ENCODE data around the gene EREG. TPM values are rescaled to one million over a fixed set of nuclear protein-coding genes. Genes with fewer than 3 reads are reported as not detected.

EREG gene
- polyA plus RNA-seq, 1 of the 3 experiments (the other 2 are of a cell fraction): not detected

- H3K9me3 ChIP-seq: no peaks in the 10 kb centered on the region
- H3K4me2 ChIP-seq: no peak overlapping the region
- H3K9me2 ChIP-seq: no peaks in the 10 kb centered on the region
- no peak overlapping the region for H2AFZ ChIP-seq (ENCODE audit: low read depth)
- H3K9ac ChIP-seq: no peak overlapping the region
- DNase-seq: no peak
- H3K79me2 ChIP-seq (ENCODE audit: insufficient read depth): no peaks in the 10 kb centered on the region
- H3F3A ChIP-seq (replicated peaks; ENCODE audit: insufficient read depth): no peaks in the 10 kb centered on the region
- 5% methylated on average over 6 of the region's 6 CpGs for WGBS (ENCODE audit: low lambda C conversion rate)
- CTCF ChIA-PET: no interaction called here
- H3K36me3 ChIP-seq (replicated peaks in 1 of 2; ENCODE audit: control insufficient read depth in 1 of 2, insufficient read depth in 2 of 2, low read length in 1 of 2): no peaks in the 10 kb centered on the region
- H4K20me1 ChIP-seq (ENCODE audit: insufficient read depth): no peaks in the 10 kb centered on the region
- TF ChIP-seq EP300 (IDR thresholded peaks at IDR 0.05; ENCODE audit: borderline replicate concordance in 1 of 2, low read depth in 1 of 2, low read length in 1 of 2): no peak
- no peak for TF ChIP-seq NFIC (IDR thresholded peaks at IDR 0.05; ENCODE audit: borderline replicate concordance)
- TF ChIP-seq, protein P1, sequence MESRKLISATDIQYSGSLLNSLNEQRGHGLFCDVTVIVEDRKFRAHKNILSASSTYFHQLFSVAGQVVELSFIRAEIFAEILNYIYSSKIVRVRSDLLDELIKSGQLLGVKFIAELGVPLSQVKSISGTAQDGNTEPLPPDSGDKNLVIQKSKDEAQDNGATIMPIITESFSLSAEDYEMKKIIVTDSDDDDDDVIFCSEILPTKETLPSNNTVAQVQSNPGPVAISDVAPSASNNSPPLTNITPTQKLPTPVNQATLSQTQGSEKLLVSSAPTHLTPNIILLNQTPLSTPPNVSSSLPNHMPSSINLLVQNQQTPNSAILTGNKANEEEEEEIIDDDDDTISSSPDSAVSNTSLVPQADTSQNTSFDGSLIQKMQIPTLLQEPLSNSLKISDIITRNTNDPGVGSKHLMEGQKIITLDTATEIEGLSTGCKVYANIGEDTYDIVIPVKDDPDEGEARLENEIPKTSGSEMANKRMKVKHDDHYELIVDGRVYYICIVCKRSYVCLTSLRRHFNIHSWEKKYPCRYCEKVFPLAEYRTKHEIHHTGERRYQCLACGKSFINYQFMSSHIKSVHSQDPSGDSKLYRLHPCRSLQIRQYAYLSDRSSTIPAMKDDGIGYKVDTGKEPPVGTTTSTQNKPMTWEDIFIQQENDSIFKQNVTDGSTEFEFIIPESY (IDR thresholded peaks at IDR 0.05; ENCODE audit: borderline replicate concordance, low read depth): no peak
- TF ChIP-seq YY1 (IDR thresholded peaks at IDR 0.05; ENCODE audit: low read depth): no peak
- TF ChIP-seq CHD2 (IDR thresholded peaks at IDR 0.05; ENCODE audit: low read length, partially characterized antibody): no peak
- TF ChIP-seq POLR2AphosphoS5 (IDR thresholded peaks at IDR 0.05; ENCODE audit: low read depth, low read length): no peak
- no peak for TF ChIP-seq MXI1 (IDR thresholded peaks at IDR 0.05; ENCODE audit: low read depth, low read length)
- TF ChIP-seq FOXJ3 (CRISPR knock-in tag; IDR thresholded peaks at IDR 0.05): no peak
- no peak for TF ChIP-seq FOXM1 (IDR thresholded peaks at IDR 0.05; ENCODE audit: low read depth)
- TF ChIP-seq, protein P2, sequence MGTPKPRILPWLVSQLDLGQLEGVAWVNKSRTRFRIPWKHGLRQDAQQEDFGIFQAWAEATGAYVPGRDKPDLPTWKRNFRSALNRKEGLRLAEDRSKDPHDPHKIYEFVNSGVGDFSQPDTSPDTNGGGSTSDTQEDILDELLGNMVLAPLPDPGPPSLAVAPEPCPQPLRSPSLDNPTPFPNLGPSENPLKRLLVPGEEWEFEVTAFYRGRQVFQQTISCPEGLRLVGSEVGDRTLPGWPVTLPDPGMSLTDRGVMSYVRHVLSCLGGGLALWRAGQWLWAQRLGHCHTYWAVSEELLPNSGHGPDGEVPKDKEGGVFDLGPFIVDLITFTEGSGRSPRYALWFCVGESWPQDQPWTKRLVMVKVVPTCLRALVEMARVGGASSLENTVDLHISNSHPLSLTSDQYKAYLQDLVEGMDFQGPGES (IDR thresholded peaks at IDR 0.05; ENCODE audit: low read depth, low read length): no peak
- TF ChIP-seq, protein P3, sequence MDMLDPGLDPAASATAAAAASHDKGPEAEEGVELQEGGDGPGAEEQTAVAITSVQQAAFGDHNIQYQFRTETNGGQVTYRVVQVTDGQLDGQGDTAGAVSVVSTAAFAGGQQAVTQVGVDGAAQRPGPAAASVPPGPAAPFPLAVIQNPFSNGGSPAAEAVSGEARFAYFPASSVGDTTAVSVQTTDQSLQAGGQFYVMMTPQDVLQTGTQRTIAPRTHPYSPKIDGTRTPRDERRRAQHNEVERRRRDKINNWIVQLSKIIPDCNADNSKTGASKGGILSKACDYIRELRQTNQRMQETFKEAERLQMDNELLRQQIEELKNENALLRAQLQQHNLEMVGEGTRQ (IDR thresholded peaks at IDR 0.05; ENCODE audit: borderline replicate concordance, low read depth, low read length): no peak
- TF ChIP-seq GABPA (IDR thresholded peaks at IDR 0.05; ENCODE audit: low read depth): no peak
- TF ChIP-seq PBX3 (IDR thresholded peaks at IDR 0.05): no peak
- TF ChIP-seq FOSL2 (IDR thresholded peaks at IDR 0.05; ENCODE audit: borderline replicate concordance, low read depth): no peak
- TF ChIP-seq RCOR1 (IDR thresholded peaks at IDR 0.05; ENCODE audit: low read length): no peak
- no peak for TF ChIP-seq NRF1 (IDR thresholded peaks at IDR 0.05; ENCODE audit: low read depth, low read length)
- H3K4me3 ChIP-seq (ENCODE audit: low read depth in 2 of 2, low read length in 1 of 2): no peak overlapping the region
- POLR2A ChIA-PET: no interaction called here
- H3K27me3 ChIP-seq (ENCODE audit: insufficient read depth): no peaks in the 10 kb centered on the region; the same call in 1 of the 2 replicates
- H3K4me1 ChIP-seq (ENCODE audit: control insufficient read depth in 1 of 2, insufficient read depth in 2 of 2, low read depth in 1 of 2, low read length in 1 of 2): no peaks in the 10 kb centered on the region
- H3K27ac ChIP-seq (ENCODE audit: low read depth in 2 of 2, low read length in 1 of 2): no peak overlapping the region
These were observed 53.2 kb downstream of the EREG start for GRCh38 chr4:74418063-74418670.
